GM19397 (cell line): Measurements from ENCODE around the gene TLE7.

Experiments
- ATAC-seq: cut with Tn5 transposase; IDR thresholded peaks from one replicate; pipeline ENCODE4 v1.9.1; 2021; ENCODE audit warnings: mild to moderate bottlenecking, moderate library complexity; ENCODE audit not compliant: unreplicated experiment

Gene TLE7

GRCh38 chr16:71442051-71442440, at the start of gene TLE7:
TLE7 (minus strand) TSS chr16:71442054; CDS start chr16:71433324, 8,730 bp downstream.
- no peak for ATAC-seq

DNA sequence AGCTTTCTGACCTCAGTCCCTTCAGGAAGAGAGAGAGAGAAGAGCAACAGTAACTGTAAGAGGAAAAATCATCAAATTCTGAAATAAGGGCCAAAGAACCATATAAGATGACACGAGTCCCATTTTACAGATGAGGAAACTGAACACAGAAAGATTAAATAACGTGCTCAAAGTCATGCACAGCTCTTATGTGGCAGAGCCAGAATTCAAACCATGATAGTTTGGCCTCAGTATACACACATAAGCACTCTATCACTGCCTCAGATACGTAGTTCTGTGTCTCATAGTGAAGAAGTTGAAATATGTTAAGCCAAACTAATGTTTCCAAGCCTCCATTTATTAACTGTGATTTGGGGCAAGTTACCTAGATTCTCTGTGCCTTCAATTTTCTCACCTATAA, 49.2 kb upstream of the TLE7 start:
- no peak for ATAC-seq

GRCh38 chr16:71490361-71490760, 48.5 kb upstream of the TLE7 start:
- no peak for ATAC-seq

DNA sequence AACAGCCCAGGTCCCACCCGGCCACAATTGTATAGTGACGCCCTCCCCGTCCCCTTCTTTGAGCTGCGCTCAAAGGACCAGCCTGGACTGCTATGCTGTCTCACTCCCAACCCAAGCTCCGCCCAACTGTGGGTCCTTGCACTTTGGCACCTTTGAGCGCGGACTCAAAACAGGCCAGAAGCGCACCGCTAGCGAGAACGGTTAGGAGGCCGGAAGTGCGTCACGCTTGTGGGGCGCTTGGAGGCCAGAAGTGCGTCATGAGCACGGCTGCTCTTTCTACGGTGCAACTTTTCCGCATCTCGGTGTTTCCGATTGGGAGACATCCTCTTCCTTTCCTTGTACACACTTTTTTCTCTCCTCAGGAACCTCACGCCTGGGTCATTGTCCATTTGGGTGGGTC, 47.3 kb upstream of the TLE7 start, which contains the start of gene ZNF19:
TSS of gene ZNF19 (minus strand) at position 203 of the 400 bp plus-strand sequence. CDS start 7,210 bp downstream, outside the sequence.
- no peak for ATAC-seq

DNA sequence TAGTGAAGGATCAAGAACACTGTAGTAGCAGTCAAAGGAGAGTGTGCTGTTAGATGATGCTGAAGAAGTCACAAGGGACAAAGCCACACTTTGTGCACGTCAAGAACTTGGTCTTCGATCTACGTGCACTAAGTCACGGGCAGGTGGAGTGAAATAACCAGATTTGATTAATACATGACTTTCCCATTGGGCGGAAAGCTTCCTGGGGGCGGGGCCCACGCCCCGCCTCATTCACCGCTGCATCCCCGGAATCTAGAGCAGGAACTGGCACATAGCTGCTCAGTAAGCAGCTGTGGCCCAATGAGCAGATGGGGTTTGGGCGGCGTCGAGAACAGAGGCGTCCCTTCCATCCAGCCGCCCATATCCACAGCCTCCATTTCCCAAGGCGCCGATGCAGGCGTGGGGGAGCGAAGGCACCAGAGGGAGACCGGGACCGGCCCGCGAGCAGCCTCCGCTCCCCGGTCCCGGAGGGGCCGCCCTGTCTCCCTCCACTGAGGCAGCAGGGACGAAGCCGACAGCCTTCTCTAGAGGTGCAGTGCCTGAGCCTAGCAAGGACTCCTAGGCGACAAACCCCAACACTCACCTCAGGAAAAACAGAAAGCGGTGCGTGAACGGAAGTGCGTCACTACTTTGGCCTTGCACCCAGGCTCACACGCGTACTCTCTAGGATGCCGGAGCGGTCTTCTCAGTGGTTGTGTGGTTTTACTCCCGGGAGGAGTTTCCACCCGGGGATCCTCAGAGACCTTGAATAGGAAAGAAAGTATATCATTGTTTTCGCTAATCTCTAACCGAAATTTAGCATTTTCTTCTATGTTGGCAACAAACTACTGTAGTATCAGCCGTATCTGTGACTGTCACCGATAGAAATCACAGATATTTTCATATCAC, 42.4 kb upstream of the TLE7 start:
- ATAC-seq, result peak; percentile 90

DNA sequence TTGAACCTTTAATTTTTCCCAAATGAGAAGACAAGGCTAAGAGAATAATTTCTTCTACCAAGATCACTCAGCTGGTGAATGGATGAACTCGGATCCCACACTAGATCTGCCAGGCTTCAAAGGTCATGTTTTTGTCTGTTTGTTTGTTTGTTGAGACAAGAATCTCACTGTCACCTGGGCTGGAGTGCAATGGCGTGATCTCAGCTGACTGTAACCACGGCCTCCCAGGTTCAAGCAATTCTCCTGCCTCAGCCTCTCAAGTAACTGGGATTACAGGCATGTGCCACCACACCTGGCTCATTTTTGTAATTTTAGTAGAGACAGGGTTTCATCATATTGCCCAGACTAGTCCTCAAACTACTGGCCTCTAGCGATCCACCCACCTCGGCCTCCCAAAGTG, 40.7 kb upstream of the TLE7 start:
- ATAC-seq, result no peak

DNA sequence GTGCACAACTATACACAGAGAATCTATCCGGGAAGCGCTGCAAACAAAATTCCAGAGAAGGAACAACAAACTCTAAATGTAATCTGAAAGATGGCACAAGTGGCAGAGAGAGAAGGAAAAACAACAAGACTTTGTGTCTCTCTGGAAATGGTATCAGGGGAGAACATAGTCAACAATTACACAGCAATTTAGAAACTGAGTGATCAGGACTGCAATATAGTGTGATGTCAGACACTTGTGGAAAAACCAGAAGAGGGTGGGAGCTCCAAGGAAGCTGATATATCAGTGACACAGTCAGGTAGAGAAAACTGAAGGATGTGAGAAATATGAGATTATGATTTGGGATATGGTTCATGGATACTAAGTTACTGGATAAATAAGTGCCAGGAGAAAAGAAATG, 39.1 kb upstream of the TLE7 start:
- ATAC-seq, result no peak

- no peak for ATAC-seq
These were observed 37.6 kb upstream of the TLE7 start for GRCh38 chr16:71479420-71479819.

DNA sequence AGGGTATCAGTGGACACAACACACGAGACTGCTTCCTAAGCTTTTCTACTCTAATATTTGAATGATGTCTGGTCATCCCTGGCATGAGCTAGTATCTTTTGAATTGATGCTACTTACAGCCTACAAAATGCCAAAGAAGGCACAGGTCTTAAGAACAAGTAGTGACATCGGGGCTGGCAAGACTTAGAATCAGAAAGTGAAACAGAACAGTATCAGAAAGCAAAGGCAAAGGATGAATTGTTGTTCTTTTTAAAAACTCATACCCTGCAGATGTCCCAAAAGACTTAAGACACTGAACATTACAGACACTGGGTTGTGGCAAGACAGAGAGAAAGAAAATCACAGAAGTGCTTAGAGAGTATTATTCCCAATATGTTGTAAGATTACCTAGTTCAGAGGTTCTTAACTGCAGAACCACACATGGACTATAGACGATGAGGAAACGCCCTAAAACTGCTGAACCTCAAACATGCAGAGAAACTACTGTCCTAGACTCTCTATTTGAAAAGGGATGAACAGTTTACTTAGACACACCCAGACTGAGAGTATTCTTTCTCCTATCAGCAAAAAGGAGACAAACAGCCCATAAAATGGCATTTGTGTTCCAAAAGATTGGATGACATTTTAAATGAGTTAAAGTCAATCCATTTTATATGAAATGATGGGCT, 34.7 kb upstream of the TLE7 start:
- no peak for ATAC-seq

DNA sequence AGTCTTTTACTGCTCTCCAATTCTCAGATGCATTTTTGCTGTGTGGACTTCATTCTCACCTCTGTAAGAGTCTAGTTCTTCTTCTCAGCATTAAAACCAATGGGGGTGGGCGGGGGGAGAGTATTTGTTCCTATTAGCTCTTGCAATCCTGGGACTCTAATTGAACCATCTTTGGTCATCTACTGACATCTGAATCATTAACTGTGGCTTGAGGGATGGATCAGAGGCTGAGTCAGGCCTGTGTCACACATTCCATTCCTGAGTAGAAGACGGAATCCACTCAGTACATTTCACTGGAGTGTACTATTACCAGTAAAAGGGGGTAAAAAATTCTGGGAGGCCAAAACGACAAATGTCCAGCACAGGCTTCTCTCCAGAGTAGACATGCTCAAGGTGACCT, 33.0 kb upstream of the TLE7 start:
- no peak for ATAC-seq

DNA sequence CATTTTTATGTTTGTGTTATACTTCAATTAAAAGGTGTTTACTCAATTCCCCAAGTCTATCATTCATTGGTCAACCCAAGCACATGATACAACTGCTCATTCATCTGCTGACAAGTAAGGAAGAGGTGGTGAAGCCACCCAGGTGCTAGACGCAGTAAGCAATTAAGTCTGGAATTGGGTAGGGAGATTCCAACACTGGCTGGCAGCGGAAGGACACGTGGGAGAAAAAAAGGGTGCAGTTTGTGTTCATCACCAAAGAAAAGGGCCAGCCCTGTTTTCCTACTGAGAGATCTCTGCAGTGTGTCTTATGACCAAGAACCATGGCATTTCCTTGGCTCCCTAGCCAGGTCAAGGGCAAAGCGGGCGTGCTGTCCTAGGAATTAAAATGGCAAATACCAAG, 32.0 kb upstream of the TLE7 start:
- no peak for ATAC-seq

DNA sequence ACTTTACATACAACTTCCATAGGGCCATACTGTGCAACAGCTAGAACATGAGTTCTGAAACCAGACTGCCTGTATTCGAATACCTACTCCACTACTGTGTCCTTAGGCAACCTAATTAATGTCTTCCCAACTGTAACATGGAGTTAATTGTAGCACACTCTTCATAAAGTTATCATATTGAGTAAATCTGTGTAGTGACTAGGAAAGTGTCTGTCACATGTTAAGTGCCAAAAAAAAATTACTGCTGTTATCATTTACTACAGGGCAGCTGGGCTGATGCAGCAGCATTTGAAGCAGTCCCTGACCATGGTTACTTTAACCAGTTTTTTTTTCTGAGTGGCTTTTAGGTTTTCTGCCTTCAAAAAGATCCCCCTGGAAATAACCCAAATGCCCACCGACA, 31.1 kb upstream of the TLE7 start:
- no peak for ATAC-seq

GRCh38 chr16:71472051-71472450, 30.2 kb upstream of the TLE7 start:
- ATAC-seq, result no peak

DNA sequence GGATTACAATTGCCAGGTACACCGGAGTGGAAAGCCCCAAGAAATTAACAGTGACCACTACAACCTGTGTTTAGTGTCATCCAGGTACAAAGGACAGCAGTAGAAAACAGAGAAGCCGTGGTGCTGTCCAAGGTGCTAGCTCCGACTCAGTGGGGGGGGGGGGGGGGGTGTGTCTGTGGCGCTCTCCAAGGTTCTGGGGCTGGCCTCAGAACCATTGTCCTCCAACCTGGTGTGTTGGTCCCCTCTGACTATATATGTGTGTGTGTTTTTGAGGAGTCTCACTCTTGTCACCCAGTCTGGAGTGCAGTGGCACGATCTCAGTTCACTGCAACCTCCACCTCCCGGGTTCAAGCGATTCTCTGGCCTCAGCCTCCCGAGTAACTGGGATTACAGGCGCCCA, 26.0 kb upstream of the TLE7 start:
- ATAC-seq, result no peak

DNA sequence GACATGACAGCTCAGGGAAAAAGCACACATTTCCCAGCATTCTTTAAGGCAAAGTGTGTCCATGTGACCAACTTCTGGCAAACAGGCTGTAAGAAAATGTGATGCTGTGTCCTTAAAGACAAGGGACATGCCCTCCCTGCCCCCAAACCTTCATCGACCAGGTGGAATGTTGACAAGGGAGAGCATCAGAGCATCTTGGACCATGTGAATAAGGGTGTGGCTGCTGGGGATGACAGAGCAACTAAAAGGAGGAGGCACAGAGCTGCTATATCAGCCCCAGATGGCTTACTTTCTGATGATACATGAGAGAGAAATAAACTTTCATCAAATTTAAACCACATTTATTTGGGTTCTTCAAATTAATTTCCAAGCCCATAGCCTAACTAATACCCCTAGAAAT, 22.4 kb upstream of the TLE7 start:
- no peak for ATAC-seq

- peak; percentile 98 for ATAC-seq
These were observed 20.1 kb upstream of the TLE7 start, which contains the start of gene ZNF23 for GRCh38 chr16:71461686-71462648. ZNF23 (minus strand) TSS chr16:71462247; CDS start chr16:71456796, 5,451 bp downstream.

DNA sequence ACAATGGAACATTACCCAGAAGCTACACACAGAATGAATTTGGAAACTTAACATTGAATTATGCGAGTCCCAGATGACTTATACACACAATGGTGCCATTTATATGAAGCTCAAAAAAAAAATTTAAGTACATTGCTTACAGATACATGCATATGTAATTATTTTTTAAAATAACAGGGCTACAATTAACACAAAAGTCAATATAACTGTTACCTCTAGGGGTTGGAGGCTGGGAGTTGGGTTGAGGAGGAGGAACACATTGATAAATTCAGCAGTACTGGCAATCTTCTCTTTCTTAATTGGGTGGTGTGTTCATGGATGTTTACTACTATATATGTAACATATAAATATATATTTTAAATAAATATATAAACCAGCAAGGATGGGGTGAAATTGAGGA, 19.1 kb upstream of the TLE7 start:
- ATAC-seq, result no peak

DNA sequence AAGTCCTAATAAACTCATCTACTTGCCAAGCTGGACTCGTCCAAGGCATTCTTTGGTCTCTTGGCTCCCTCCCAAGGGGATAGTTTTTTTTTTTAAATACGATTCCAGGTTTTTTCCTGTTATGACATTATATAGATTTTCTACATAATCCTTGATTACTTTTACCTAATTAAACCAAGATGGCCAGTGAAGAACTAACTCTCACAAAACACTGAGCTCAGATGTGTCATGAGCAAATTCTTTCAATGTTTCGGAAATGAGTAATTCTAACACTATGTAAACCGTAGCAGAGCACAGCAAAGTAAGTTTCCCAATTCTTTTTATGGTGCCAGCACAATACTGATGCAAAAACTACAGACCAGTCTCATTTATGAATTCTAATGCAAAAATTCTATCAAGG, 18.4 kb upstream of the TLE7 start:
- no peak for ATAC-seq

DNA sequence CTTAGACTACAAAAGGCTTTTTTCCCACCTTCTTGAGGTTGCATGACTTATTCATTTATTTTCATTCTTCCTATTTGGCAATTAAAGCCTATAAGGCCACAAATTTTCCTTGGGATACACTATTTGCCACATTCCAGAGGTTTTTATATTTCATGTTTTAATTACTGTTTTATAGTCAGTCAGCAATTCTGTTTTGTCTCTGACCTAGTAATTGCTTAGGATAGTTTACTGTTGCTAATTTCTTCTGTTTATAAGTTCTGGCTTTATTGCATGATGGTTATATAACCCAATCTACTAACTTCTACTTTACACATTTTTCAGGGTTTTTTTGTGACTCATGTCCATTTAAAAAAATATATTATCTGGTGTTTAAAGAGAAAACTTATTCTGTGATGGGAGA, 17.7 kb upstream of the TLE7 start:
- ATAC-seq, result no peak

DNA sequence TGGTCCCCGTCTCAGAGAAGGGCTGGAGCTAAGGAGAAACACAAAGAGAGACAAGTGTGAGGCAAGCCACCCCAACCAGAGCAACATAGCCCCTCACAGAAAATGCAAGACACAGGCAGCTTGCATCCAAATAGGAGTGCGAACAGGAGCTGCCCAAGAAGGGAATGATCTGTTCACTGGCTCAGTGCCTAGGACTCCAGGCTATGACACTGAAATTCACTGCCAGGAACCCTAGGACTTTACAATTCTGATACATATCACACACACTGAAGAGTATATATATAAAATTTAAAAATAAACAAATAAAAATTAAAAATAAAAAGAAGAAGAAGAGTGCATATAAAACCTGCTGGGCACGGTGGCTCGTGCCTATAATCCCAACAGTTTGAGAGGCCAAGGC, 14.9 kb upstream of the TLE7 start:
- no peak for ATAC-seq

GRCh38 chr16:71453036-71453435, 11.2 kb upstream of the TLE7 start:
- ATAC-seq, result no peak
